Epithelial cell of esophagus (primary cell): ENCODE measurements around the gene DLAT.
"Not testable (repeated sequence)": the region's sequence is repeated elsewhere in the genome, so short reads cannot be mapped to it uniquely, and the experiment has no call there.

ENCODE experiments used
- DNase-seq: peaks from one replicate; pipeline ENCODE4 v3.0.0; 2010; ENCODE audit warnings: low read depth
- H3K4me3 ChIP-seq: 2 replicates; pipeline ENCODE4 v1.5.1; 2011; ENCODE audit warnings: mild to moderate bottlenecking, low read length, control low read depth
- CTCF ChIP-seq: IDR thresholded peaks from 2 replicates; pipeline ENCODE4 v1.5.1; 2011; ENCODE audit warnings: low read depth, mild to moderate bottlenecking, low read length, control low read depth, inconsistent platforms; ENCODE audit not compliant: insufficient read depth; ENCODE audit errors: missing control alignments

The DLAT gene

GRCh38 chr11:111992206-111992855, 32.9 kb upstream of the DLAT start:
- H3K4me3 ChIP-seq: no peak overlapping the region

DNA sequence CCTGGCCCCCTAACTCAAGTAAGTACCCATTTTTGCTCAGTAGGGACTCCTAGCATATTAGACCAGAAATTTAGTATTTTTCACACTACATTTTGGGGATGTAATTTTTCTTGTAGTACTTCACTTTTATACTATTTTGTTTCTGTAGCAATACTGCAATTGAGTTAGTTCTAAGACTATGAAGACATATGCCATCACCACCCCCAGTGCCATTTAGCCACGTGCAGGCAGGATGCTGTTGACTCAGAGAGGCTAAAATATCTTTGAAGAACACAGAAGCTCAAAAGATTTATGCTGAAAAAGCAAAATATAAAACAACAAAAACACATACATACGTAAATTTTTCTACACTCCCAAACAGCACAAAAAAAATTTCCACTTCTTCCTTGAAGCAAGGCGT, 29.1 kb upstream of the DLAT start:
- DNase-seq: no peak
- H3K4me3 ChIP-seq: no peak overlapping the region

More at GRCh38 chr11:111992206-111992855, 32.9 kb upstream of the DLAT start:
- DNase-seq: no peak
- TF ChIP-seq CTCF: no peak

GRCh38 chr11:111996669-111997068, 28.5 kb upstream of the DLAT start:
- TF ChIP-seq CTCF: peak; percentile 46
- peak; percentile 36 for DNase-seq
- H3K4me3 ChIP-seq: not testable (repeated sequence)

More for the DNA sequence above, 29.1 kb upstream of the DLAT start:
- no peak for TF ChIP-seq CTCF

DNA sequence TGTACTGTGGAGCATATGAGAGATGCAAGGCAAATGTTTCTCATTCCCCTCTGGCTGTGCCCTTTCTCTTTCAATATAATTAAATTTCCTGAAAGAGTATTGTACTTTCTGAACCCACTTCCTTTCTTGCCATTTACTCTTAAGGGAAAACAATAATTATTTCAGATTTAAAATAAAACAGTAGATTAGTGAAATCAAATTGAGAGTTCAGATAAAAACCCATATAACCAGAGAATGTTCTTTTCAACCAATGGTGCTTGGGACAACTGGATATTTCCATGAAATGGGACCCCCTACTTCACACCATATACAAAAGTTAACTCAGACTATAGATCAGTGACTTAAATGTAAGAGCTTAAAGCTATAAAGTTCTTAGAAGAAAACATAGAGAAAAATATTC, 26.1 kb upstream of the DLAT start:
- DNase-seq: no peak
- H3K4me3 ChIP-seq: no peak overlapping the region
- TF ChIP-seq CTCF: no peak

DNA sequence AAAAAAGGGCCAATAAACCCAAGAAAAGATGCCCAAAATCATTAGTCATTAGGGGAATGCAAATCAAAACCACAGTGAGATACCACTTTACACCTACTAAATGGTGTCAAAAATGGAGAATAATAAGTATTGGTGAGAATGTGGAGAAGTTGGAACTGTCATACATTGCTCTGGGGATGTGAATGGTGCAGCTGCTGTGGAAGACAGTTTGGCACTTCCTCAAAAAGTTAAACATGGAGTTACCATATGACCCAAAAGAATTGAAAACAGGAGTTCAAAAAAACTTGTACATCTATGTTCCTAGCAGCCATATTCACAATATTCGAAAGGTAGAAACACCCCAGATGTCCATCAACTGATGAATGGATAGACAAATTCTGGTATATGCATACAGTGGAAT, 24.5 kb upstream of the DLAT start:
- TF ChIP-seq CTCF: no peak
- no peak for DNase-seq
- H3K4me3 ChIP-seq: no peak overlapping the region

GRCh38 chr11:112002491-112003216, 22.6 kb upstream of the DLAT start:
- TF ChIP-seq CTCF: no peak
- no peak overlapping the region for H3K4me3 ChIP-seq
- no peak for DNase-seq

- no peak for DNase-seq
- no peak overlapping the region for H3K4me3 ChIP-seq
- TF ChIP-seq CTCF: peak; percentile 35
These were observed 20.8 kb upstream of the DLAT start for GRCh38 chr11:112004389-112004788.
